Gastroesophageal sphincter (tissue), 3 donors: ENCODE results near the gene SHQ1.

Experiments used
- POLR2A ChIP-seq, 2 donors: fragments of 450-650 bp; IDR thresholded peaks; one replicate each; pipeline ENCODE4 v1.6.1; 2017; ENCODE audit warnings: antibody characterized with exemption in 2 of 2, mild to moderate bottlenecking in 2 of 2, moderate library complexity in 1 of 2
- TF ChIP-seq, protein P1 (sequence below), 4 experiments: fragments of 200-600 bp in 2 of 4; fragments of 450-650 bp in 2 of 4; sonication (generic) in 1 of 4; IDR thresholded peaks; one replicate each; pipeline ENCODE4 v1.5.1; 2017 to 2019; ENCODE audit warnings: antibody characterized with exemption in 4 of 4, mild to moderate bottlenecking in 2 of 4, moderate library complexity in 2 of 4

DNA sequence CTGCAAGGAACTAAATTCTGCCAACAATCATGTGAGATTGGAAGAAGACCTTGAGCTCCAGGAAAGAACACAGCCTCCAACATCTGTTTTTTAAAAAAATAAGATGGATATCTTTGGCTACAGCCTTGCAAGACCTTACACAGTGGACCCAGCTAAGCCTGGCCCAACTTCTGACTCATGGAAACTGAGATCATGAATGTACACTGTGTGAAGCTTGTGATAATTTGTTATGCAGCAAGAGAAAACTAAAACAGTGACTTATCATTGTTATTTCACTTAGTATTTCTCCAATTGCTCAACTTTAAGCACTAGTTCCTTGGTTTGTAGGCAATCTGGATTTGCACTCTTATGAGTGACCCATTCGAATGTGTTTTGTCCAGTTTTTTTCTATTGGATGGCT, 29.3 kb downstream of the SHQ1 start:
- TF ChIP-seq, protein P1, sequence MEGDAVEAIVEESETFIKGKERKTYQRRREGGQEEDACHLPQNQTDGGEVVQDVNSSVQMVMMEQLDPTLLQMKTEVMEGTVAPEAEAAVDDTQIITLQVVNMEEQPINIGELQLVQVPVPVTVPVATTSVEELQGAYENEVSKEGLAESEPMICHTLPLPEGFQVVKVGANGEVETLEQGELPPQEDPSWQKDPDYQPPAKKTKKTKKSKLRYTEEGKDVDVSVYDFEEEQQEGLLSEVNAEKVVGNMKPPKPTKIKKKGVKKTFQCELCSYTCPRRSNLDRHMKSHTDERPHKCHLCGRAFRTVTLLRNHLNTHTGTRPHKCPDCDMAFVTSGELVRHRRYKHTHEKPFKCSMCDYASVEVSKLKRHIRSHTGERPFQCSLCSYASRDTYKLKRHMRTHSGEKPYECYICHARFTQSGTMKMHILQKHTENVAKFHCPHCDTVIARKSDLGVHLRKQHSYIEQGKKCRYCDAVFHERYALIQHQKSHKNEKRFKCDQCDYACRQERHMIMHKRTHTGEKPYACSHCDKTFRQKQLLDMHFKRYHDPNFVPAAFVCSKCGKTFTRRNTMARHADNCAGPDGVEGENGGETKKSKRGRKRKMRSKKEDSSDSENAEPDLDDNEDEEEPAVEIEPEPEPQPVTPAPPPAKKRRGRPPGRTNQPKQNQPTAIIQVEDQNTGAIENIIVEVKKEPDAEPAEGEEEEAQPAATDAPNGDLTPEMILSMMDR (IDR thresholded peaks at IDR 0.05): no peak
- TF ChIP-seq POLR2A (IDR thresholded peaks at IDR 0.05): no peak
